Transverse colon (tissue), 4 donors: ENCODE data around the gene CCDC174. TPM values are rescaled to one million over a fixed set of nuclear protein-coding genes. Genes with fewer than 3 reads are reported as not detected.

Experiments used
- DNase-seq: peaks from one replicate; pipeline ENCODE4 v3.0.0-alpha.2; 2019
- H3K27ac ChIP-seq, 4 donors: fragments of 200-600 bp; sonication (generic); 2 replicates each; pipeline ENCODE4 v1.5.1; 2016 to 2018; ENCODE audit warnings: inconsistent platforms in 4 of 4
- H3K27me3 ChIP-seq: fragments of 200-600 bp; sonication (generic); 2 replicates; pipeline ENCODE4 v1.5.1; 2017; ENCODE audit warnings: inconsistent platforms
- H3K36me3 ChIP-seq, 4 donors: fragments of 200-600 bp; sonication (generic); 2 replicates each; pipeline ENCODE4 v1.5.1; 2017 to 2019; ENCODE audit warnings: inconsistent platforms in 4 of 4
- H3K4me1 ChIP-seq, 4 donors: fragments of 200-600 bp; sonication (generic); 2 replicates each; pipeline ENCODE4 v1.5.1; 2017 to 2020; ENCODE audit warnings: inconsistent platforms in 4 of 4
- H3K4me3 ChIP-seq, 4 donors: fragments of 200-600 bp; sonication (generic); 1 replicate in 1 of 4; 2 replicates in 3 of 4; pipeline versions ENCODE4 v1.5.1 to v1.6.1; 2017 to 2019; ENCODE audit warnings: inconsistent platforms in 4 of 4
- H3K9me3 ChIP-seq, 2 donors: fragments of 200-600 bp; sonication (generic); 2 replicates each; pipeline ENCODE4 v1.5.1; 2017 to 2019; ENCODE audit warnings: inconsistent platforms in 2 of 2
- EP300 ChIP-seq: sonication (generic); formaldehyde crosslinking; IDR thresholded peaks from one replicate; pipeline ENCODE4 v1.6.1; 2017; ENCODE audit warnings: antibody characterized with exemption, low read depth
- POLR2A ChIP-seq: fragments of 450-650 bp; IDR thresholded peaks from one replicate; pipeline ENCODE4 v1.6.1; 2016; ENCODE audit warnings: antibody characterized with exemption, mild to moderate bottlenecking, moderate library complexity
- POLR2AphosphoS5 ChIP-seq, 3 donors: sonication (generic); formaldehyde crosslinking; IDR thresholded peaks; one replicate each; pipeline ENCODE4 v1.6.1; 2016; ENCODE audit warnings: antibody characterized with exemption in 3 of 3
- WGBS, 2 donors: methylation state at CpG; one replicate each; pipeline ENCODE4 v1.1.5; 2018; ENCODE audit warnings: low coverage in 1 of 2; 5-methylcytosine and 5-hydroxymethylcytosine counted together
- in situ Hi-C, 4 donors: fragments of 200-750 bp; cut with MboI; loops; one replicate each; pipeline versions ENCODE4 v1.15.0 to v1.15.1; 2017; ENCODE audit warnings: low sequenced_read_pairs in 3 of 4, low pct_ligation_motif_present in 1 of 4, low pct_unique_long_range_greater_than_20kb in 1 of 4
- intact Hi-C: fragments of 100-400 bp; cut with DNase I; formaldehyde crosslinking; loops from one replicate; pipeline ENCODE4 v1.15.1; 2023; ENCODE audit warnings: low total_unique reads
- total RNA-seq, 4 donors: library from RNA; depleted of rRNA; stranded (reverse); fragments of >200 nt; gene quantifications; one replicate each; pipeline ENCODE4 v1.1.0, GENCODE V29; 2016
- TF ChIP-seq, protein P1 (sequence below), 5 experiments: fragments of 200-600 bp in 3 of 5; fragments of 450-650 bp in 2 of 5; sonication (generic) in 3 of 5; IDR thresholded peaks; 1 replicate in 2 of 5; 2 replicates in 3 of 5; pipeline ENCODE4 v1.5.1; 2016 to 2017; ENCODE audit warnings: antibody characterized with exemption in 5 of 5, inconsistent platforms in 3 of 5, mild to moderate bottlenecking in 2 of 5, moderate library complexity in 1 of 5

Gene CCDC174
- total RNA-seq, 4 donors from 2014 or later = 29.2 to 84.8 (median 35.9) TPM

DNA sequence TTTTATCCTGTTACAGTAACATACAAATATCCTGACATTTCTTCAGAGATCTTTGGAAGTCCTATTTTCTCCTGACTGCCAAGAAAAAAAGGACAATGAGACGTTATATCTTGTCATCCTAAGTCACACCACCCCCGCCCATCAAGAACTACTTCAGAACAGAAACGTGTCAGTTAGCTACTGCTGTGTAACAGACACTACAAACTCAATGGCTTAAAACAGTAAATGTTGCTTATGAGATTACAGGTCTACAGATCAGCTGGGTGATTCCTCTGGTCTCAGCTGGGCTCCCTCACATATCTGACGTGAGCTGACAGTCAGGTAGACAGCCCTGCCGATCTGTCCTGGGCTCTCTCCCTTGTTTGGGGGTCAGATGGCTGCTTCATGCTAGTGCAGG lies 20.5 kb upstream of the CCDC174 start:
- no peaks in the 10 kb centered on the region for H3K27me3 ChIP-seq
- H3K4me1 ChIP-seq = peaks cover 0 to 6% (median 0%) of the 10 kb centered on the region in 4 donors
- H3K4me3 ChIP-seq = no peak overlapping the region
- 77% methylated on average over 5 of the region's 5 CpGs; no CpG with 5 or more reads in 1 of the 2 donors for WGBS, 2 donors
- no peaks in the 10 kb centered on the region for H3K36me3 ChIP-seq
- in situ Hi-C loops = no loop called here
- TF ChIP-seq EP300 (no peak), POLR2AphosphoS5 (IDR thresholded peaks at IDR 0.05) (no peak), POLR2A (no peak)
- TF ChIP-seq, protein P1, sequence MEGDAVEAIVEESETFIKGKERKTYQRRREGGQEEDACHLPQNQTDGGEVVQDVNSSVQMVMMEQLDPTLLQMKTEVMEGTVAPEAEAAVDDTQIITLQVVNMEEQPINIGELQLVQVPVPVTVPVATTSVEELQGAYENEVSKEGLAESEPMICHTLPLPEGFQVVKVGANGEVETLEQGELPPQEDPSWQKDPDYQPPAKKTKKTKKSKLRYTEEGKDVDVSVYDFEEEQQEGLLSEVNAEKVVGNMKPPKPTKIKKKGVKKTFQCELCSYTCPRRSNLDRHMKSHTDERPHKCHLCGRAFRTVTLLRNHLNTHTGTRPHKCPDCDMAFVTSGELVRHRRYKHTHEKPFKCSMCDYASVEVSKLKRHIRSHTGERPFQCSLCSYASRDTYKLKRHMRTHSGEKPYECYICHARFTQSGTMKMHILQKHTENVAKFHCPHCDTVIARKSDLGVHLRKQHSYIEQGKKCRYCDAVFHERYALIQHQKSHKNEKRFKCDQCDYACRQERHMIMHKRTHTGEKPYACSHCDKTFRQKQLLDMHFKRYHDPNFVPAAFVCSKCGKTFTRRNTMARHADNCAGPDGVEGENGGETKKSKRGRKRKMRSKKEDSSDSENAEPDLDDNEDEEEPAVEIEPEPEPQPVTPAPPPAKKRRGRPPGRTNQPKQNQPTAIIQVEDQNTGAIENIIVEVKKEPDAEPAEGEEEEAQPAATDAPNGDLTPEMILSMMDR (IDR thresholded peaks at IDR 0.05) = no peak
- intact Hi-C loops = no loop called here
- H3K27ac ChIP-seq = no peak overlapping the region
- DNase-seq = no peak
- H3K9me3 ChIP-seq = no peaks in the 10 kb centered on the region

DNA sequence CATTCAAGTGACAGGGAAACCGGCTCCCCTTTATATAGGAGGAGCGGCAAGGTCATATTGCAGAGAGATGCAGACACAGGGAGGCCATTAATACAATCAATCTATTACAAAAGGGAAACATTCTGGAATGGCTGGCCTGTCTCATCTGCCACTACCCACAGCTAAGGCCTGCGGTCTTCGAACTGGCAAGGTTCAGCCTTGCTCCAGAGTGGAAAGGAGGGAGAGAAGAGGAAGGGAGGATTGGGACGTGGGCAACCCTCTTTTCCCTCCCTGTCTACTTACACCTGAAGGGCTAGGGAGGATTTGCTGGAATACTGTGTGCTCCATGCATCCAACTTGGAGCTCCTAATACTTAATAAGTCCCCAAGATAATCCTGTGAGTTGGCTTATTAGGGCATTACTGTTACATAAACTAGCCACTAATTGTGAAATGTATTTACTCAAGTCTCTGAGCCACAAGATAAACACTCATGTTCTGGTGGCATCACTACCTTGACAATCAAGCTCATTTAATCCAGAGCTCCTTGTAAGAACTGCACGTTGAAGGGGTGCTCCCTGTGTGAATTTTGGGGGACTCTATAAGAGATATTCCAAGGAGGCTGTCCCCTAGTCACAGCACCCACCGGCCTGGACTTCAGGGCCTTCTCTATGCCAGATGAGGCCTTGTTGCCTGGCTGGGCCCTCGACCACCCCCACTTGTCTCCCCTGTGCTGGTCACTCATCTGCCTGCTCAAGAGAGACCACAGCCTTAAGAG lies 19.7 kb upstream of the CCDC174 start:
- Histone ChIP-seq H3K36me3 (no peaks in the 10 kb centered on the region), H3K4me3 (no peak overlapping the region), H3K27ac (no peak overlapping the region), H3K9me3 (no peaks in the 10 kb centered on the region), H3K4me1 (peaks cover 0 to 6% (median 0%) of the 10 kb centered on the region in 4 donors), H3K27me3 (peaks cover 3% of the 10 kb centered on the region)
- 90 to 97% methylated on average over 5 to 8 of the region's 8 CpGs for WGBS, 2 donors
- TF ChIP-seq, protein P1 (IDR thresholded peaks at IDR 0.05) = no peak
- TF ChIP-seq POLR2AphosphoS5 (IDR thresholded peaks at IDR 0.05) = no peak
- TF ChIP-seq EP300 = no peak
- no peak for TF ChIP-seq POLR2A
- in situ Hi-C loops = no loop called here
- intact Hi-C loops = no loop called here
- DNase-seq = no peak

DNA sequence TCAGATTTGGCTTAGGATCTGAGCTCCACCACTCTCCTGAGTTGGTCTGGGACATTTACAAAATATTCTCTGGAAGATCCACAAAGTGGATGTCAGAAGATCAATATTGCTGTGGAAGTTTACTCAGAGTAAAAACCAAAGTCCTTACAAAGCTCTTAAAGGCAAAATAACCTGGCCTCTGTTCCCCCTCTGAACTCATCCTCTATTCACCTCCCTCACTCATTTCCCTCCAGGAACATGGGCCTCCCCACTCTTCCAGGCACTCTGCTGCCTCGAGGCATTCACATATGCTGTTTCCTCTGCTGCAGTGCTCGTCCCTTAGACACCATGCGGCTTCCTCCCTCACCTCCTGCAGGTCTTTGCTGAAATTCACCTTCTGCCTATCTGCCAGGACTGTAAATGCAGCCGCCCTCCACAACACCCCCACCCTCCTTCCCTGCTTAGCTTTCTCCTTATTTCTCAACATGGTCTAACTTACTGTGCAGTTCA lies 19.1 kb upstream of the CCDC174 start:
- no peak for DNase-seq
- no peaks in the 10 kb centered on the region for H3K9me3 ChIP-seq
- H3K36me3 ChIP-seq = no peaks in the 10 kb centered on the region
- peaks cover 0 to 6% (median 0%) of the 10 kb centered on the region in 4 donors for H3K4me1 ChIP-seq
- intact Hi-C loops (no loop called here), in situ Hi-C loops (no loop called here)
- 31 to 53% methylated on average over 2 to 4 of the region's 4 CpGs for WGBS, 2 donors
- no peak overlapping the region for H3K27ac ChIP-seq
- no peak overlapping the region for H3K4me3 ChIP-seq
- TF ChIP-seq POLR2A (no peak), EP300 (no peak)
- peaks cover 6% of the 10 kb centered on the region for H3K27me3 ChIP-seq

DNA sequence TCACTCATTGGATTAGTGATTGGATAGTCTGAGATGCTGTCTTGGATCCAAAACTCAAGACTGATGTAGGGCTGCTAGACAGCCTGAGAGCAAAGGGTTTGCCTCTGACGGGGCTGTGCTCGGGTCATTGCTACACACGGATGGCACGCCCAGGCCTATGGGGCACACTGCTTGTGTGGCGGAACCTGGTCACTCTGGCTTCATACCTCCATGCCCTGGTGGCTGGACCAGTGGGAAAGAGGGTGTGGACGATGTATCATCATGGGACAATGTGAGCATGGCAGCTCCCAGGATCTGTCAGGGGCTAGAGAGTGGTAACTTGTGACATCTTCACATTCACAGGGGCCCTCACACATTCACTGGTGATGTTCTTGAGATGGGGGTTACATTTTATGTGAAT lies 18.1 kb upstream of the CCDC174 start:
- Histone ChIP-seq H3K9me3 (no peaks in the 10 kb centered on the region), H3K4me3 (no peak overlapping the region), H3K27me3 (peaks cover 6% of the 10 kb centered on the region), H3K4me1 (peaks cover 0 to 6% (median 0%) of the 10 kb centered on the region in 4 donors), H3K27ac (no peak overlapping the region), H3K36me3 (no peaks in the 10 kb centered on the region)
- intact Hi-C loops (no loop called here), in situ Hi-C loops (no loop called here)
- WGBS, 2 donors = 87% methylated on average over 6 of the region's 6 CpGs; no CpG with 5 or more reads in 1 of the 2 donors
- no peak for DNase-seq
- TF ChIP-seq EP300 (no peak), POLR2AphosphoS5 (IDR thresholded peaks at IDR 0.05) (no peak), POLR2A (no peak)
- TF ChIP-seq, protein P1 (IDR thresholded peaks at IDR 0.05) = no peak
